ENCODE data around the gene CNIH2. TPM values are rescaled to one million over a fixed set of nuclear protein-coding genes. Genes with fewer than 3 reads are reported as not detected.
A peak's percentile ranks its signal among the peaks of the same experiment; 100 is the strongest.

CNIH2 gene
- total and polyA plus RNA-seq, 2 of the 13 experiments (the other 11 are each of a cell fraction or from before 2014, with no cell fraction given) = 0.60 to 0.69 TPM

DNA sequence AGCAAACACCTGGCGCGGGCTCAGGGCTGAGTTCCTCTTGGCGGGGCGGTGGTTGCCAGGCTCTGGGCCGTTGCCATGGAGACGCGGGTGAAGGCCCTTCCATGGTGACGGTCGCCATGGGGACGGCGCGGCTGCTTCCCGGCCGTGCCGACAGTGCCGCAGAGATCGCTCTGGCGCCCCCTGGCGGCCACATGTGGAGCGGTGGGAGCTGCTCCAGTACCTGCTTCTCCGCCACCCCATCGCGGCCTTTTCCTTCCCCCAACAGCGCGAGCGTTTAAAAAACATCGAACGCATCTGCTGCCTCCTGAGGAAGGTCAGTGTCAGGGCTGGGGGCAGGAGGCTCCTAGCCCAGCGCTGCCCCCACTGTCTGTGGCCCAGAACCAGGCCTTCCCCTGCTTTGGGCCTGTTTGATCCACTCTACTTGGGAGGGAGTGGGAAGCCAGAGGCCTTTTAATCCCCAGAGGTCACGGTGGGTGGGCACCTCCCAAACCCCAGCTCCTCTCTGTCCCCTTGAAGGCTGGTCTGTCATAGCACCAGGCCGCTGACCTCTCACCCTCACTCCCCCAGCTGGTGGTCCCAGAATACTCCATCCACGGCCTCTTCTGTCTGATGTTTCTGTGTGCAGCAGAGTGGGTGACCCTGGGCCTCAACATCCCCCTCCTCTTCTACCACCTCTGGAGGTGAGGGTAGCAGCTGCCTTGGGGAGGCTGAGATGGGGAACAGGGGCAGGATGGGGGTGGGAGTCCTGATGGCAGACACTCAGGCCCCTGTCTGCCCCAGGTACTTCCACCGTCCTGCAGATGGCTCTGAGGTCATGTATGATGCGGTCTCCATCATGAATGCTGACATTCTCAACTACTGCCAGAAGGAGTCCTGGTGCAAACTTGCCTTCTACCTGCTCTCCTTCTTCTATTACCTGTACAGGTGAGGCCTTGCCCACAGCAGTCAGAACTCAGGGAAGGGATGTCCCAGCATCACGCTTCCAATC, 4.8 kb downstream of the CNIH2 start (continued):
- TF ChIP-seq, protein P1, sequence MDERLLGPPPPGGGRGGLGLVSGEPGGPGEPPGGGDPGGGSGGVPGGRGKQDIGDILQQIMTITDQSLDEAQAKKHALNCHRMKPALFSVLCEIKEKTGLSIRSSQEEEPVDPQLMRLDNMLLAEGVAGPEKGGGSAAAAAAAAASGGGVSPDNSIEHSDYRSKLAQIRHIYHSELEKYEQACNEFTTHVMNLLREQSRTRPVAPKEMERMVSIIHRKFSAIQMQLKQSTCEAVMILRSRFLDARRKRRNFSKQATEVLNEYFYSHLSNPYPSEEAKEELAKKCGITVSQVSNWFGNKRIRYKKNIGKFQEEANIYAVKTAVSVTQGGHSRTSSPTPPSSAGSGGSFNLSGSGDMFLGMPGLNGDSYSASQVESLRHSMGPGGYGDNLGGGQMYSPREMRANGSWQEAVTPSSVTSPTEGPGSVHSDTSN (CRISPR knock-in tag; IDR thresholded peaks at IDR 0.05) = no peak
- TF ChIP-seq ZNF30 (CRISPR knock-in tag; IDR thresholded peaks at IDR 0.05) = no peak
- TF ChIP-seq HDAC1 (CRISPR knock-in tag; IDR thresholded peaks at IDR 0.05) = peak; percentile 91
- no peak for TF ChIP-seq BRD4 (CRISPR knock-in tag; IDR thresholded peaks at IDR 0.05)
- TF ChIP-seq, protein P2, sequence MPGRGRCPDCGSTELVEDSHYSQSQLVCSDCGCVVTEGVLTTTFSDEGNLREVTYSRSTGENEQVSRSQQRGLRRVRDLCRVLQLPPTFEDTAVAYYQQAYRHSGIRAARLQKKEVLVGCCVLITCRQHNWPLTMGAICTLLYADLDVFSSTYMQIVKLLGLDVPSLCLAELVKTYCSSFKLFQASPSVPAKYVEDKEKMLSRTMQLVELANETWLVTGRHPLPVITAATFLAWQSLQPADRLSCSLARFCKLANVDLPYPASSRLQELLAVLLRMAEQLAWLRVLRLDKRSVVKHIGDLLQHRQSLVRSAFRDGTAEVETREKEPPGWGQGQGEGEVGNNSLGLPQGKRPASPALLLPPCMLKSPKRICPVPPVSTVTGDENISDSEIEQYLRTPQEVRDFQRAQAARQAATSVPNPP (CRISPR knock-in tag; IDR thresholded peaks at IDR 0.05) = 0 out of 2 replicates have a peak, but pooled peaks have one; percentile 39
- no peak for TF ChIP-seq SRSF9 (IDR thresholded peaks at IDR 0.05; ENCODE audit: borderline replicate concordance, insufficient read depth, low read depth, low read length, poor library complexity, severe bottlenecking)
- TF ChIP-seq HNRNPK (IDR thresholded peaks at IDR 0.05; ENCODE audit: low read depth, low read length, poor library complexity, severe bottlenecking) = peak; percentile 83
- no peak for TF ChIP-seq KLF9 (CRISPR knock-in tag; IDR thresholded peaks at IDR 0.05; ENCODE audit: low read depth)
- TF ChIP-seq CENPT (CRISPR knock-in tag; IDR thresholded peaks at IDR 0.05; ENCODE audit: low read depth) = no peak
- TF ChIP-seq, protein P3, sequence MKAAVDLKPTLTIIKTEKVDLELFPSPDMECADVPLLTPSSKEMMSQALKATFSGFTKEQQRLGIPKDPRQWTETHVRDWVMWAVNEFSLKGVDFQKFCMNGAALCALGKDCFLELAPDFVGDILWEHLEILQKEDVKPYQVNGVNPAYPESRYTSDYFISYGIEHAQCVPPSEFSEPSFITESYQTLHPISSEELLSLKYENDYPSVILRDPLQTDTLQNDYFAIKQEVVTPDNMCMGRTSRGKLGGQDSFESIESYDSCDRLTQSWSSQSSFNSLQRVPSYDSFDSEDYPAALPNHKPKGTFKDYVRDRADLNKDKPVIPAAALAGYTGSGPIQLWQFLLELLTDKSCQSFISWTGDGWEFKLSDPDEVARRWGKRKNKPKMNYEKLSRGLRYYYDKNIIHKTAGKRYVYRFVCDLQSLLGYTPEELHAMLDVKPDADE (CRISPR knock-in tag; IDR thresholded peaks at IDR 0.05) = no peak
- TF ChIP-seq, protein P4, sequence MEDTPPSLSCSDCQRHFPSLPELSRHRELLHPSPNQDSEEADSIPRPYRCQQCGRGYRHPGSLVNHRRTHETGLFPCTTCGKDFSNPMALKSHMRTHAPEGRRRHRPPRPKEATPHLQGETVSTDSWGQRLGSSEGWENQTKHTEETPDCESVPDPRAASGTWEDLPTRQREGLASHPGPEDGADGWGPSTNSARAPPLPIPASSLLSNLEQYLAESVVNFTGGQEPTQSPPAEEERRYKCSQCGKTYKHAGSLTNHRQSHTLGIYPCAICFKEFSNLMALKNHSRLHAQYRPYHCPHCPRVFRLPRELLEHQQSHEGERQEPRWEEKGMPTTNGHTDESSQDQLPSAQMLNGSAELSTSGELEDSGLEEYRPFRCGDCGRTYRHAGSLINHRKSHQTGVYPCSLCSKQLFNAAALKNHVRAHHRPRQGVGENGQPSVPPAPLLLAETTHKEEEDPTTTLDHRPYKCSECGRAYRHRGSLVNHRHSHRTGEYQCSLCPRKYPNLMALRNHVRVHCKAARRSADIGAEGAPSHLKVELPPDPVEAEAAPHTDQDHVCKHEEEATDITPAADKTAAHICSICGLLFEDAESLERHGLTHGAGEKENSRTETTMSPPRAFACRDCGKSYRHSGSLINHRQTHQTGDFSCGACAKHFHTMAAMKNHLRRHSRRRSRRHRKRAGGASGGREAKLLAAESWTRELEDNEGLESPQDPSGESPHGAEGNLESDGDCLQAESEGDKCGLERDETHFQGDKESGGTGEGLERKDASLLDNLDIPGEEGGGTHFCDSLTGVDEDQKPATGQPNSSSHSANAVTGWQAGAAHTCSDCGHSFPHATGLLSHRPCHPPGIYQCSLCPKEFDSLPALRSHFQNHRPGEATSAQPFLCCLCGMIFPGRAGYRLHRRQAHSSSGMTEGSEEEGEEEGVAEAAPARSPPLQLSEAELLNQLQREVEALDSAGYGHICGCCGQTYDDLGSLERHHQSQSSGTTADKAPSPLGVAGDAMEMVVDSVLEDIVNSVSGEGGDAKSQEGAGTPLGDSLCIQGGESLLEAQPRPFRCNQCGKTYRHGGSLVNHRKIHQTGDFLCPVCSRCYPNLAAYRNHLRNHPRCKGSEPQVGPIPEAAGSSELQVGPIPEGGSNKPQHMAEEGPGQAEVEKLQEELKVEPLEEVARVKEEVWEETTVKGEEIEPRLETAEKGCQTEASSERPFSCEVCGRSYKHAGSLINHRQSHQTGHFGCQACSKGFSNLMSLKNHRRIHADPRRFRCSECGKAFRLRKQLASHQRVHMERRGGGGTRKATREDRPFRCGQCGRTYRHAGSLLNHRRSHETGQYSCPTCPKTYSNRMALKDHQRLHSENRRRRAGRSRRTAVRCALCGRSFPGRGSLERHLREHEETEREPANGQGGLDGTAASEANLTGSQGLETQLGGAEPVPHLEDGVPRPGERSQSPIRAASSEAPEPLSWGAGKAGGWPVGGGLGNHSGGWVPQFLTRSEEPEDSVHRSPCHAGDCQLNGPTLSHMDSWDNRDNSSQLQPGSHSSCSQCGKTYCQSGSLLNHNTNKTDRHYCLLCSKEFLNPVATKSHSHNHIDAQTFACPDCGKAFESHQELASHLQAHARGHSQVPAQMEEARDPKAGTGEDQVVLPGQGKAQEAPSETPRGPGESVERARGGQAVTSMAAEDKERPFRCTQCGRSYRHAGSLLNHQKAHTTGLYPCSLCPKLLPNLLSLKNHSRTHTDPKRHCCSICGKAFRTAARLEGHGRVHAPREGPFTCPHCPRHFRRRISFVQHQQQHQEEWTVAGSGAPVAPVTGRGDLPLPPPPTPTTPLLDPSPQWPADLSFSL (CRISPR knock-in tag; IDR thresholded peaks at IDR 0.05) = no peak
- TF ChIP-seq, protein P5, sequence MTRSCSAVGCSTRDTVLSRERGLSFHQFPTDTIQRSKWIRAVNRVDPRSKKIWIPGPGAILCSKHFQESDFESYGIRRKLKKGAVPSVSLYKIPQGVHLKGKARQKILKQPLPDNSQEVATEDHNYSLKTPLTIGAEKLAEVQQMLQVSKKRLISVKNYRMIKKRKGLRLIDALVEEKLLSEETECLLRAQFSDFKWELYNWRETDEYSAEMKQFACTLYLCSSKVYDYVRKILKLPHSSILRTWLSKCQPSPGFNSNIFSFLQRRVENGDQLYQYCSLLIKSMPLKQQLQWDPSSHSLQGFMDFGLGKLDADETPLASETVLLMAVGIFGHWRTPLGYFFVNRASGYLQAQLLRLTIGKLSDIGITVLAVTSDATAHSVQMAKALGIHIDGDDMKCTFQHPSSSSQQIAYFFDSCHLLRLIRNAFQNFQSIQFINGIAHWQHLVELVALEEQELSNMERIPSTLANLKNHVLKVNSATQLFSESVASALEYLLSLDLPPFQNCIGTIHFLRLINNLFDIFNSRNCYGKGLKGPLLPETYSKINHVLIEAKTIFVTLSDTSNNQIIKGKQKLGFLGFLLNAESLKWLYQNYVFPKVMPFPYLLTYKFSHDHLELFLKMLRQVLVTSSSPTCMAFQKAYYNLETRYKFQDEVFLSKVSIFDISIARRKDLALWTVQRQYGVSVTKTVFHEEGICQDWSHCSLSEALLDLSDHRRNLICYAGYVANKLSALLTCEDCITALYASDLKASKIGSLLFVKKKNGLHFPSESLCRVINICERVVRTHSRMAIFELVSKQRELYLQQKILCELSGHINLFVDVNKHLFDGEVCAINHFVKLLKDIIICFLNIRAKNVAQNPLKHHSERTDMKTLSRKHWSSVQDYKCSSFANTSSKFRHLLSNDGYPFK (CRISPR knock-in tag; IDR thresholded peaks at IDR 0.05; ENCODE audit: borderline replicate concordance) = 0 out of 2 replicates have a peak, but pooled peaks have one; percentile 55
- peak; percentile 90 for TF ChIP-seq MXD4 (CRISPR knock-in tag; IDR thresholded peaks at IDR 0.05)
- no peak for TF ChIP-seq NFRKB (IDR thresholded peaks at IDR 0.05)
- no peak for TF ChIP-seq NCOR1 (IDR thresholded peaks at IDR 0.05; ENCODE audit: borderline replicate concordance, low read length)

Measured in HepG2 (cell line).